K562 (cell line): ENCODE data around the gene ZC3H12A. TPM values are rescaled to one million over a fixed set of nuclear protein-coding genes. Genes with fewer than 3 reads are reported as not detected.
A peak's percentile ranks its signal among the peaks of the same experiment; 100 is the strongest.

ENCODE experiments used
- ARID3A ChIP-seq: IDR thresholded peaks from 2 replicates; pipeline ENCODE4 v1.6.1; 2012; ENCODE audit warnings: low read depth, low read length, improper control_type of control experiment, borderline replicate concordance
- ARID4B ChIP-seq: sonication (generic); formaldehyde crosslinking; IDR thresholded peaks from 2 replicates; pipeline ENCODE4 v1.8.0; 2022; ENCODE audit warnings: mild to moderate bottlenecking, missing genetic modification reagents
- CBX1 ChIP-seq: sonication (generic); IDR thresholded peaks from 2 replicates; pipeline ENCODE4 v1.6.1; 2016; ENCODE audit warnings: antibody characterized with exemption, low read depth, mild to moderate bottlenecking
- FIP1L1 ChIP-seq: fragments of 200-400 bp; formaldehyde crosslinking; IDR thresholded peaks from 2 replicates; pipeline ENCODE4 v1.6.1; 2018; ENCODE audit warnings: mild to moderate bottlenecking, low read depth, low read length; ENCODE audit not compliant: poor library complexity, severe bottlenecking
- FOXJ3 ChIP-seq: sonication (generic); formaldehyde crosslinking; IDR thresholded peaks from 2 replicates; pipeline ENCODE4 v1.4.0; 2020; ENCODE audit warnings: mild to moderate bottlenecking, missing genetic modification reagents
- MLLT1 ChIP-seq, 2 experiments: fragments of 450-650 bp; IDR thresholded peaks; 2 replicates each; pipeline ENCODE4 v1.6.1; 2016
- PATZ1 ChIP-seq: fragments of 250-450 bp; sonication (Bioruptor Pico); IDR thresholded peaks from 2 replicates; pipeline ENCODE4 v1.5.0; 2020; ENCODE audit warnings: mild to moderate bottlenecking, borderline replicate concordance
- POLR2G ChIP-seq: fragments of 200-400 bp; formaldehyde crosslinking; IDR thresholded peaks from 2 replicates; pipeline ENCODE4 v1.6.1; 2017; ENCODE audit warnings: low read depth, mild to moderate bottlenecking, antibody characterized with exemption, low read length, moderate library complexity
- SMAD3 ChIP-seq: fragments of 450-650 bp; formaldehyde crosslinking; conservative IDR thresholded peaks from 2 replicates; pipeline ENCODE4 v1.4.0; 2020; ENCODE audit warnings: mild to moderate bottlenecking
- SMARCA4 ChIP-seq: fragments of 450-650 bp; IDR thresholded peaks from 2 replicates; pipeline ENCODE4 v1.6.1; 2016
- TCF7L2 ChIP-seq: fragments of 150-350 bp; IDR thresholded peaks from 2 replicates; pipeline ENCODE4 v1.6.1; 2016; ENCODE audit warnings: low read depth, mild to moderate bottlenecking, low read length, moderate library complexity
- THAP7 ChIP-seq: fragments of 250-450 bp; sonication (Bioruptor Pico); IDR thresholded peaks from 2 replicates; pipeline ENCODE4 v1.5.0; 2021
- TOE1 ChIP-seq, 2 experiments: fragments of 450-650 bp in 1 of 2; sonication (generic) in 1 of 2; formaldehyde crosslinking in 1 of 2; IDR thresholded peaks; 2 replicates each; pipeline versions ENCODE4 v1.7.1 to v1.8.0; 2016 to 2022; ENCODE audit warnings: borderline replicate concordance in 2 of 2, mild to moderate bottlenecking in 2 of 2, antibody characterized with exemption in 1 of 2, inconsistent platforms in 1 of 2, low read depth in 1 of 2, missing genetic modification reagents in 1 of 2, moderate library complexity in 1 of 2
- ZNF699 ChIP-seq: fragments of 250-450 bp; sonication (Bioruptor Pico); IDR thresholded peaks from 2 replicates; pipeline ENCODE4 v1.8.0; 2021; ENCODE audit warnings: mild to moderate bottlenecking, moderate library complexity; ENCODE audit not compliant: insufficient replicate concordance
- polyA plus RNA-seq, 8 experiments: library from polyadenylated mRNA; depleted of rRNA in 4 of 8; stranded (reverse) in 5 of 8; unstranded in 3 of 8; fragments of >200 nt; fragmentation: Nextera tagmentation in 2 of 8; fragmentation: Illumina TruSeq in 1 of 8; extraction: Ambion mirVana in 2 of 8; extraction: Trizol in 1 of 8; gene quantifications; 2 replicates each; pipeline versions ENCODE4 v1.2.1 to v1.2.3, GENCODE V29; 2011 to 2014; ENCODE audit warnings: inconsistent platforms in 1 of 8, missing spikeins in 1 of 8
- total RNA-seq, 7 experiments: library from RNA; depleted of rRNA in 6 of 7; stranded (reverse); fragments of >200 nt in 6 of 7; fragmentation: Illumina TruSeq in 2 of 7; extraction: Trizol in 2 of 7; gene quantifications; 2 replicates each; pipeline versions ENCODE4 v1.2.1 to v1.2.3, GENCODE V29; 2011 to 2021; ENCODE audit warnings: low replicate concordance in 1 of 7

The ZC3H12A gene
- total and polyA plus RNA-seq, 9 of the 15 experiments (the other 6 are each of a cell fraction or from before 2014, with no cell fraction given): 0.14 to 9.4 (median 6.7) TPM

GRCh38 chr1:37473431-37474045 is 842 bp upstream of the ZC3H12A start (continued):
- TF ChIP-seq ARID4B (CRISPR knock-in tag) (no peak), FOXJ3 (CRISPR knock-in tag) (no peak), SMARCA4 (0 out of 2 replicates have a peak, but pooled peaks have one; percentile 26), SMAD3 (CRISPR knock-in tag) (no peak), FIP1L1 (no peak), PATZ1 (CRISPR knock-in tag) (no peak), POLR2G (no peak), CBX1 (no peak), ZNF699 (CRISPR knock-in tag) (no peak), TOE1 (IDR thresholded peaks at IDR 0.05; ENCODE audit: borderline replicate concordance) (0 out of 2 replicates have a peak, but pooled peaks have one; percentile 33), TOE1 (CRISPR knock-in tag; IDR thresholded peaks at IDR 0.05; ENCODE audit: borderline replicate concordance, low read depth) (no peak), TCF7L2 (no peak), THAP7 (CRISPR knock-in tag) (no peak), ARID3A (no peak), MLLT1 (IDR thresholded peaks at IDR 0.05) (no peak)
